GM19238 (cell line): ENCODE data around the gene A4GNT.
"Not testable (repeated sequence)": the region's sequence is repeated elsewhere in the genome, so short reads cannot be mapped to it uniquely, and the experiment has no call there.

Source experiments
- DNase-seq: peaks from one replicate; pipeline ENCODE4 v3.0.0; 2011; ENCODE audit warnings: low spot score; ENCODE audit not compliant: insufficient read length

Gene A4GNT

GRCh38 chr3:138132239-138132638, at the start of gene A4GNT:
A4GNT (minus strand) TSS chr3:138132390; CDS start chr3:138131256, 1,134 bp downstream.
- DNase-seq, result no peak

GRCh38 chr3:138180375-138181029, 48.3 kb upstream of the A4GNT start:
- DNase-seq, result no peak

- peak; percentile 46 for DNase-seq
Measured at GRCh38 chr3:138174421-138175131, 42.4 kb upstream of the A4GNT start, which contains the start of gene DBR1. DBR1 (minus strand) TSS chr3:138174921; CDS start chr3:138174795, 126 bp downstream.

- no peak for DNase-seq
Measured at GRCh38 chr3:138173769-138174420, 41.7 kb upstream of the A4GNT start.

- DNase-seq, result no peak
Measured at GRCh38 chr3:138172625-138173024, 40.4 kb upstream of the A4GNT start.

GRCh38 chr3:138165061-138165460, 32.9 kb upstream of the A4GNT start:
- no peak for DNase-seq

- DNase-seq, result no peak
Measured at GRCh38 chr3:138157743-138158142, 25.6 kb upstream of the A4GNT start.

GRCh38 chr3:138154534-138154933, 22.3 kb upstream of the A4GNT start:
- DNase-seq, result no peak

- DNase-seq, result no peak
Measured at GRCh38 chr3:138148503-138148902, 16.3 kb upstream of the A4GNT start.

GRCh38 chr3:138142181-138142580, 10.0 kb upstream of the A4GNT start:
- DNase-seq, result not testable (repeated sequence)

- no peak for DNase-seq
Measured at GRCh38 chr3:138140940-138141339, 8.8 kb upstream of the A4GNT start.

GRCh38 chr3:138139691-138140090, 7.5 kb upstream of the A4GNT start:
- DNase-seq, result no peak

GRCh38 chr3:138137861-138138260, 5.7 kb upstream of the A4GNT start:
- DNase-seq, result no peak

- DNase-seq, result no peak
Measured at GRCh38 chr3:138136201-138136600, 4.0 kb upstream of the A4GNT start.

GRCh38 chr3:138135833-138136194, 3.6 kb upstream of the A4GNT start:
- DNase-seq, result no peak

- no peak for DNase-seq
Measured at GRCh38 chr3:138135146-138135832, 3.1 kb upstream of the A4GNT start.

GRCh38 chr3:138127636-138128365, 4.4 kb downstream of the A4GNT start:
- no peak for DNase-seq

- DNase-seq, result no peak
Measured at GRCh38 chr3:138125548-138126221, 6.5 kb downstream of the A4GNT start.

- no peak for DNase-seq
Measured at GRCh38 chr3:138124706-138125355, 7.4 kb downstream of the A4GNT start.

GRCh38 chr3:138124188-138124587, 8.0 kb downstream of the A4GNT start:
- DNase-seq, result no peak
